WTC11 (cell line): ENCODE measurements around the gene PHKA2. TPM values are rescaled to one million over a fixed set of nuclear protein-coding genes. Genes with fewer than 3 reads are reported as not detected.

Source experiments
- ATAC-seq: fragments of 200-7000 bp; cut with Tn5 transposase; 2 replicates; pipeline ENCODE4 v1.10.0; 2021; ENCODE audit warnings: mild to moderate bottlenecking, moderate library complexity
- CTCF ChIA-PET: fragments of 300-600 bp; sonication (Branson Sonifier 250); formaldehyde crosslinking; loops from one replicate; lab custom pipeline; 2021; ENCODE audit warnings: antibody characterized with exemption; lab: Charles Lee
- POLR2A ChIA-PET: fragments of 350-600 bp; sonication (Branson Sonifier 250); formaldehyde crosslinking; loops from one replicate; lab custom pipeline; 2021; ENCODE audit warnings: antibody characterized with exemption; lab: Charles Lee
- DNase-seq: peaks from one replicate; pipeline ENCODE4 v3.0.0; 2021; ENCODE audit warnings: low spot score
- H3K27ac Mint-ChIP-seq: 2 replicates; pipeline ENCODE4 v1.8.0; 2021; ENCODE audit warnings: mixed read lengths
- H3K27me3 Mint-ChIP-seq: 2 replicates; pipeline ENCODE4 v1.8.0; 2021; ENCODE audit warnings: low read depth, mild to moderate bottlenecking, moderate library complexity, mixed read lengths
- H3K36me3 Mint-ChIP-seq: 2 replicates; pipeline ENCODE4 v1.8.0; 2021; ENCODE audit warnings: mixed read lengths
- H3K4me1 Mint-ChIP-seq: 2 replicates; pipeline ENCODE4 v1.8.0; 2022; ENCODE audit warnings: mixed read lengths
- H3K4me3 Mint-ChIP-seq: 2 replicates; pipeline ENCODE4 v1.8.0; 2021; ENCODE audit warnings: mild to moderate bottlenecking, moderate library complexity, mixed read lengths
- H3K9me3 Mint-ChIP-seq: 2 replicates; pipeline ENCODE4 v1.8.0; 2021; ENCODE audit warnings: mixed read lengths
- E2F4 ChIP-seq: sonication (generic); formaldehyde crosslinking; IDR thresholded peaks from 2 replicates; pipeline ENCODE4 v1.8.1; 2022; ENCODE audit warnings: low read depth, mild to moderate bottlenecking, moderate library complexity, missing genetic modification reagents, borderline replicate concordance
- GRHL2 ChIP-seq: fragments of 250-450 bp; sonication (Bioruptor Pico); IDR thresholded peaks from 2 replicates; pipeline ENCODE4 v1.8.0; 2022; ENCODE audit warnings: mild to moderate bottlenecking, moderate library complexity; ENCODE audit not compliant: insufficient replicate concordance, severe bottlenecking
- GTF2I ChIP-seq: fragments of 250-450 bp; sonication (Bioruptor Pico); conservative IDR thresholded peaks from 2 replicates; pipeline ENCODE4 v1.4.0; 2021; ENCODE audit warnings: mild to moderate bottlenecking
- JUN ChIP-seq: sonication (generic); formaldehyde crosslinking; IDR thresholded peaks from 2 replicates; pipeline ENCODE4 v1.8.0; 2023; ENCODE audit warnings: mild to moderate bottlenecking, missing genetic modification reagents
- NFE2L1 ChIP-seq: sonication (generic); formaldehyde crosslinking; IDR thresholded peaks from 2 replicates; pipeline ENCODE4 v1.8.1; 2023; ENCODE audit warnings: missing genetic modification reagents
- NR1H2 ChIP-seq: sonication (generic); formaldehyde crosslinking; IDR thresholded peaks from 2 replicates; pipeline ENCODE4 v1.9.0; 2021; ENCODE audit warnings: mild to moderate bottlenecking, moderate library complexity, missing genetic modification reagents
- NR3C1 ChIP-seq: sonication (generic); formaldehyde crosslinking; conservative IDR thresholded peaks from 2 replicates; pipeline ENCODE4 v1.8.1; 2023; ENCODE audit warnings: low read depth, mild to moderate bottlenecking, missing genetic modification reagents
- RORB ChIP-seq: fragments of 250-450 bp; sonication (Bioruptor Pico); IDR thresholded peaks from 2 replicates; pipeline ENCODE4 v1.9.0; 2021; ENCODE audit warnings: mild to moderate bottlenecking
- SMAD3 ChIP-seq: sonication (generic); formaldehyde crosslinking; IDR thresholded peaks from 2 replicates; pipeline ENCODE4 v1.8.0; 2022; ENCODE audit warnings: missing genetic modification reagents, mild to moderate bottlenecking, borderline replicate concordance
- SP1 ChIP-seq: sonication (generic); formaldehyde crosslinking; conservative IDR thresholded peaks from 2 replicates; pipeline ENCODE4 v1.8.1; 2022; ENCODE audit warnings: missing genetic modification reagents
- STAT6 ChIP-seq: sonication (generic); formaldehyde crosslinking; conservative IDR thresholded peaks from 2 replicates; pipeline ENCODE4 v1.8.1; 2023; ENCODE audit warnings: mild to moderate bottlenecking, low read depth, missing genetic modification reagents, moderate library complexity
- TP53 ChIP-seq: sonication (generic); formaldehyde crosslinking; IDR thresholded peaks from 2 replicates; pipeline ENCODE4 v1.8.1; 2023; ENCODE audit warnings: mild to moderate bottlenecking, missing genetic modification reagents
- ZBTB21 ChIP-seq: sonication (generic); formaldehyde crosslinking; IDR thresholded peaks from 2 replicates; pipeline ENCODE4 v1.8.1; 2023; ENCODE audit warnings: mild to moderate bottlenecking, missing genetic modification reagents, borderline replicate concordance
- ZNF232 ChIP-seq: sonication (generic); formaldehyde crosslinking; IDR thresholded peaks from 2 replicates; pipeline ENCODE4 v1.8.0; 2022; ENCODE audit warnings: mild to moderate bottlenecking, missing genetic modification reagents
- ZNF263 ChIP-seq: sonication (generic); formaldehyde crosslinking; IDR thresholded peaks from 2 replicates; pipeline ENCODE4 v1.8.1; 2022; ENCODE audit warnings: low read depth, mild to moderate bottlenecking, moderate library complexity, missing genetic modification reagents
- ZNF396 ChIP-seq: fragments of 250-450 bp; sonication (Bioruptor Pico); IDR thresholded peaks from 2 replicates; pipeline ENCODE4 v1.8.0; 2021; ENCODE audit warnings: mild to moderate bottlenecking, moderate library complexity, borderline replicate concordance
- ZNF416 ChIP-seq: fragments of 250-450 bp; sonication (Bioruptor Pico); IDR thresholded peaks from 2 replicates; pipeline ENCODE4 v1.9.0; 2021; ENCODE audit warnings: mild to moderate bottlenecking, inconsistent platforms
- total RNA-seq: library from RNA; stranded (reverse); gene quantifications from 3 replicates; pipeline ENCODE4 v1.2.3, GENCODE V29; 2021
- TF ChIP-seq, protein P1 (sequence below): fragments of 200-600 bp; IDR thresholded peaks from 2 replicates; pipeline ENCODE4 v1.8.0; 2022; ENCODE audit warnings: antibody characterized with exemption
- TF ChIP-seq, protein P2 (sequence below): fragments of 250-450 bp; sonication (Bioruptor Pico); IDR thresholded peaks from 2 replicates; pipeline ENCODE4 v1.9.0; 2021; ENCODE audit warnings: mild to moderate bottlenecking, borderline replicate concordance
- TF ChIP-seq, protein P3 (sequence below): fragments of 250-450 bp; sonication (Bioruptor Pico); IDR thresholded peaks from 2 replicates; pipeline ENCODE4 v1.9.0; 2021; ENCODE audit warnings: mild to moderate bottlenecking
- TF ChIP-seq, protein P4 (sequence below): sonication (generic); formaldehyde crosslinking; IDR thresholded peaks from 2 replicates; pipeline ENCODE4 v1.8.0; 2022; ENCODE audit warnings: mild to moderate bottlenecking, missing genetic modification reagents
- TF ChIP-seq, protein P5 (sequence below): sonication (generic); formaldehyde crosslinking; IDR thresholded peaks from 2 replicates; pipeline ENCODE4 v1.8.0; 2022; ENCODE audit warnings: mild to moderate bottlenecking, missing genetic modification reagents

PHKA2 gene
- total RNA-seq, 1 experiment from 2014 or later = 23.8 TPM

- no peak for TF ChIP-seq NR1H2 (CRISPR knock-in tag)
Measured at GRCh38 chrX:18941896-18942295, 42.0 kb downstream of the PHKA2 start (continued).

DNA sequence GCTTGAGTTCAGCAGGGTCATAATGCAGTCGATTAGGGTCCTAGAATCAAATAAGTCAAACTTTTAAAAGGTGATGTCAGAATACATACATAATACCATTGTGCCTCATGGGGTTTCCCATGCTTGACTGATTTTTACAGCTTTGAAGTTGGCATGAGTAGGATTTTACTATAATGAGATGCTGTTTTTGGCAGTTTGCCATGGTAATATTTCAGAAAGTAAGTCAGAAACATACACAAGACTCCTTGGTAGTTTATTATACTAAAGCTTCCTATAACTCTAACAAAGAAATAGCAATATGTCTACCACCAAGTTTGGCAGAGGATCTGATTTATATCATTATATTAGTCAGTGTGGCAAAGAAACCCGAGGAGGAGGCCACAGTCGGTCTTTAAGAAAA lies 45.2 kb downstream of the PHKA2 start:
- no peak for ATAC-seq
- peaks cover 10% of the 10 kb centered on the region for H3K36me3 Mint-ChIP-seq
- H3K4me1 Mint-ChIP-seq = peaks cover 11% of the 10 kb centered on the region
- TF ChIP-seq ZNF232 (CRISPR knock-in tag) (no peak), GRHL2 (CRISPR knock-in tag) (no peak), NR3C1 (CRISPR knock-in tag) (no peak), ZNF416 (no peak), ZBTB21 (no peak), NFE2L1 (CRISPR knock-in tag) (no peak), ZNF263 (no peak), RORB (no peak), JUN (CRISPR knock-in tag) (no peak)
- TF ChIP-seq, protein P1, sequence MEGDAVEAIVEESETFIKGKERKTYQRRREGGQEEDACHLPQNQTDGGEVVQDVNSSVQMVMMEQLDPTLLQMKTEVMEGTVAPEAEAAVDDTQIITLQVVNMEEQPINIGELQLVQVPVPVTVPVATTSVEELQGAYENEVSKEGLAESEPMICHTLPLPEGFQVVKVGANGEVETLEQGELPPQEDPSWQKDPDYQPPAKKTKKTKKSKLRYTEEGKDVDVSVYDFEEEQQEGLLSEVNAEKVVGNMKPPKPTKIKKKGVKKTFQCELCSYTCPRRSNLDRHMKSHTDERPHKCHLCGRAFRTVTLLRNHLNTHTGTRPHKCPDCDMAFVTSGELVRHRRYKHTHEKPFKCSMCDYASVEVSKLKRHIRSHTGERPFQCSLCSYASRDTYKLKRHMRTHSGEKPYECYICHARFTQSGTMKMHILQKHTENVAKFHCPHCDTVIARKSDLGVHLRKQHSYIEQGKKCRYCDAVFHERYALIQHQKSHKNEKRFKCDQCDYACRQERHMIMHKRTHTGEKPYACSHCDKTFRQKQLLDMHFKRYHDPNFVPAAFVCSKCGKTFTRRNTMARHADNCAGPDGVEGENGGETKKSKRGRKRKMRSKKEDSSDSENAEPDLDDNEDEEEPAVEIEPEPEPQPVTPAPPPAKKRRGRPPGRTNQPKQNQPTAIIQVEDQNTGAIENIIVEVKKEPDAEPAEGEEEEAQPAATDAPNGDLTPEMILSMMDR = no peak
- TF ChIP-seq, protein P2, sequence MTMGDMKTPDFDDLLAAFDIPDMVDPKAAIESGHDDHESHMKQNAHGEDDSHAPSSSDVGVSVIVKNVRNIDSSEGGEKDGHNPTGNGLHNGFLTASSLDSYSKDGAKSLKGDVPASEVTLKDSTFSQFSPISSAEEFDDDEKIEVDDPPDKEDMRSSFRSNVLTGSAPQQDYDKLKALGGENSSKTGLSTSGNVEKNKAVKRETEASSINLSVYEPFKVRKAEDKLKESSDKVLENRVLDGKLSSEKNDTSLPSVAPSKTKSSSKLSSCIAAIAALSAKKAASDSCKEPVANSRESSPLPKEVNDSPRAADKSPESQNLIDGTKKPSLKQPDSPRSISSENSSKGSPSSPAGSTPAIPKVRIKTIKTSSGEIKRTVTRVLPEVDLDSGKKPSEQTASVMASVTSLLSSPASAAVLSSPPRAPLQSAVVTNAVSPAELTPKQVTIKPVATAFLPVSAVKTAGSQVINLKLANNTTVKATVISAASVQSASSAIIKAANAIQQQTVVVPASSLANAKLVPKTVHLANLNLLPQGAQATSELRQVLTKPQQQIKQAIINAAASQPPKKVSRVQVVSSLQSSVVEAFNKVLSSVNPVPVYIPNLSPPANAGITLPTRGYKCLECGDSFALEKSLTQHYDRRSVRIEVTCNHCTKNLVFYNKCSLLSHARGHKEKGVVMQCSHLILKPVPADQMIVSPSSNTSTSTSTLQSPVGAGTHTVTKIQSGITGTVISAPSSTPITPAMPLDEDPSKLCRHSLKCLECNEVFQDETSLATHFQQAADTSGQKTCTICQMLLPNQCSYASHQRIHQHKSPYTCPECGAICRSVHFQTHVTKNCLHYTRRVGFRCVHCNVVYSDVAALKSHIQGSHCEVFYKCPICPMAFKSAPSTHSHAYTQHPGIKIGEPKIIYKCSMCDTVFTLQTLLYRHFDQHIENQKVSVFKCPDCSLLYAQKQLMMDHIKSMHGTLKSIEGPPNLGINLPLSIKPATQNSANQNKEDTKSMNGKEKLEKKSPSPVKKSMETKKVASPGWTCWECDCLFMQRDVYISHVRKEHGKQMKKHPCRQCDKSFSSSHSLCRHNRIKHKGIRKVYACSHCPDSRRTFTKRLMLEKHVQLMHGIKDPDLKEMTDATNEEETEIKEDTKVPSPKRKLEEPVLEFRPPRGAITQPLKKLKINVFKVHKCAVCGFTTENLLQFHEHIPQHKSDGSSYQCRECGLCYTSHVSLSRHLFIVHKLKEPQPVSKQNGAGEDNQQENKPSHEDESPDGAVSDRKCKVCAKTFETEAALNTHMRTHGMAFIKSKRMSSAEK (CRISPR knock-in tag) = no peak
- TF ChIP-seq, protein P3, sequence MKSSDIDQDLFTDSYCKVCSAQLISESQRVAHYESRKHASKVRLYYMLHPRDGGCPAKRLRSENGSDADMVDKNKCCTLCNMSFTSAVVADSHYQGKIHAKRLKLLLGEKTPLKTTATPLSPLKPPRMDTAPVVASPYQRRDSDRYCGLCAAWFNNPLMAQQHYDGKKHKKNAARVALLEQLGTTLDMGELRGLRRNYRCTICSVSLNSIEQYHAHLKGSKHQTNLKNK = no peak
- TF ChIP-seq, all 79 proteins: peak for 0
- H3K27ac Mint-ChIP-seq = no peak overlapping the region
- H3K4me3 Mint-ChIP-seq = no peak overlapping the region
- ChIA-PET CTCF (interaction anchor here (0.6 kb wide), 1 partner anchor 169 kb away, joined by 3 read pairs; no protein-coding TSS in a partner anchor), POLR2A (no interaction called here)
- no peak for DNase-seq
- no peaks in the 10 kb centered on the region for H3K27me3 Mint-ChIP-seq
- no peaks in the 10 kb centered on the region for H3K9me3 Mint-ChIP-seq

DNA sequence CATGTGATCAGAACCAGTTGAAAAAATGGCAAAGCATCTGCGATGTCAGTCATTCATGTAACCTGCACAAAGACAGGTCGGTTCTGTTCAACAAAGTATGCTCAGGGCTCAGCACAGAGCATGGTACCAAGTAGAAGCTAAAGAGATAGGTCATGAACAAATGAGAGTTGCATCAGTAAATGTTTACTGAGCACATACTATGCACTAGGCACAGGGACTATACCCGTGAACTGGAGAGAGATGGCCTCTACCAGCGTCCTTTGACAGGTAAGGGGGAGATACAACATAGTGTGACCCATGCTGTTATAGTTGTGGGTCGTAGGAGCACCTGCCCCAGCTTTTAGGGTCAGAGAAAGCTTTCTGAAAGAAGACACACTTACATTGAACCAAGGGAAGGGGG lies 46.7 kb downstream of the PHKA2 start:
- CTCF ChIA-PET = no interaction called here
- Mint-ChIP-seq H3K9me3 (no peaks in the 10 kb centered on the region), H3K27ac (no peak overlapping the region), H3K36me3 (peaks cover 7% of the 10 kb centered on the region), H3K27me3 (no peaks in the 10 kb centered on the region), H3K4me3 (no peak overlapping the region), H3K4me1 (peaks cover 11% of the 10 kb centered on the region)
- ATAC-seq (no peak), DNase-seq (no peak)
- POLR2A ChIA-PET = no interaction called here
- TF ChIP-seq TP53 (CRISPR knock-in tag) (no peak), ZNF396 (no peak), ZNF263 (no peak), NR1H2 (CRISPR knock-in tag) (no peak), STAT6 (CRISPR knock-in tag) (no peak), GTF2I (CRISPR knock-in tag) (no peak), ZNF416 (no peak), GRHL2 (CRISPR knock-in tag) (no peak), SP1 (CRISPR knock-in tag) (no peak), E2F4 (CRISPR knock-in tag) (no peak), SMAD3 (CRISPR knock-in tag) (no peak)
- TF ChIP-seq, protein P4, sequence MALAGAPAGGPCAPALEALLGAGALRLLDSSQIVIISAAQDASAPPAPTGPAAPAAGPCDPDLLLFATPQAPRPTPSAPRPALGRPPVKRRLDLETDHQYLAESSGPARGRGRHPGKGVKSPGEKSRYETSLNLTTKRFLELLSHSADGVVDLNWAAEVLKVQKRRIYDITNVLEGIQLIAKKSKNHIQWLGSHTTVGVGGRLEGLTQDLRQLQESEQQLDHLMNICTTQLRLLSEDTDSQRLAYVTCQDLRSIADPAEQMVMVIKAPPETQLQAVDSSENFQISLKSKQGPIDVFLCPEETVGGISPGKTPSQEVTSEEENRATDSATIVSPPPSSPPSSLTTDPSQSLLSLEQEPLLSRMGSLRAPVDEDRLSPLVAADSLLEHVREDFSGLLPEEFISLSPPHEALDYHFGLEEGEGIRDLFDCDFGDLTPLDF (CRISPR knock-in tag) = no peak
- TF ChIP-seq, protein P5, sequence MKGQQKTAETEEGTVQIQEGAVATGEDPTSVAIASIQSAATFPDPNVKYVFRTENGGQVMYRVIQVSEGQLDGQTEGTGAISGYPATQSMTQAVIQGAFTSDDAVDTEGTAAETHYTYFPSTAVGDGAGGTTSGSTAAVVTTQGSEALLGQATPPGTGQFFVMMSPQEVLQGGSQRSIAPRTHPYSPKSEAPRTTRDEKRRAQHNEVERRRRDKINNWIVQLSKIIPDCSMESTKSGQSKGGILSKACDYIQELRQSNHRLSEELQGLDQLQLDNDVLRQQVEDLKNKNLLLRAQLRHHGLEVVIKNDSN (CRISPR knock-in tag) = no peak
